HG02943 (cell line): ENCODE results near the gene CYFIP2.

Experiments used
- ATAC-seq: cut with Tn5 transposase; IDR thresholded peaks from one replicate; pipeline ENCODE4 v1.9.1; 2021; ENCODE audit warnings: mild to moderate bottlenecking, low read depth, moderate library complexity; ENCODE audit not compliant: unreplicated experiment

CYFIP2 gene

DNA sequence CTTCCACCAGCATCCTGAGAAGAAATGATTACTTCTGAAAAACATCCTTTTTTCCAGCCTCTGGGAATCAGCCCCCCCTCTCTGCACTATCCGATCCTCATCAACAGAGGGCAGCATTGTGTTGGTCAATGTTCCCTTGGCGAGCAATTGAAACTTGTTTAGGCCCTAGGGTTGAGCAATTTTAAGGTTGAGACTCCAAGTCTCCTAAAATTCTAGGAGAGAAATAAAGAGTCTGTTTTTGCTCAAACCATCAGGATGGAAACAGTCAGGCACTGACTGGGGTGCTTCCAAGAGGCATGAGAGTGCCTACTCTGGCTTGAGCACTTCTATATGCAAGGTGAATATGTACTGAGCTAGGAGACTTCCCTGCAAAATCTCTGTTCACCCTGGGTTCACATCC lies 12.4 kb upstream of the CYFIP2 start:
- peak; percentile 45 for ATAC-seq

DNA sequence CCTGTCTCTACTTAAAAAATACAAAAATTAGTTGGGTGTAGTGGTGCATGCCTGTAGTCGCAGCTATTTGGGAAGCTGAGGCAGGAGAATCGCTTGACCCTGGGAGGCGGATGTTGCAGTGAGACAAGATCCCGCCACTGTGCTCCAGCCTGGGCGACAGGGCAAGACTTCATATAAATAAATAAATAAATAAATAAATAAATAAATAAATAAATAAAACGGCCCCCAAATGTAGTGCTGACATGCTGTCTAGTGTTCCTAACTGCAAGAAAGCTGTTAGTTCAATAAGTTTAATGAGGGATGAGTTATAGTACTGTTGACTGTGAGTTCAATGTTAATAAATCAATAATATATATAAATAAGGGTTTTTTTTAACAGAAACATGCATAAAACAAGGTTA lies 7.5 kb upstream of the CYFIP2 start:
- no peak for ATAC-seq

DNA sequence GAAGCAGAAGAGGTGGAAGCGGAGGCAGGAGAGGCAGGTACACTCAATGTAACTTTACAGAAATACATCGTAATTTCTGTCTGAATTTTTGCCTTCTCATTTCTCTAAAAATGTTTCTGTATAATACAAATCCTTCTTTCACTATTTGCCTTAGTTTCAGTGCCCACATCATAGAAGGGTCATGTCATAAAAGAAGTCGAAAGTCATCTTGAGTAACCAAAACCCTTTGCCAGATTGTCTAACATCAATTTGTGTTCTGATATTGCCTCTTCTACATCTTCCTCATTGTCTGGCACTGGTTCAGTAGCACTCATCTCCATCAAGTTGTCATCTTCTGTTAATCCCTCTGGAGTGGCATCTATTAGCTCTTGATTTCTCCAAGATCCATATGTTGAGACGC lies 6.2 kb upstream of the CYFIP2 start:
- ATAC-seq, result no peak

DNA sequence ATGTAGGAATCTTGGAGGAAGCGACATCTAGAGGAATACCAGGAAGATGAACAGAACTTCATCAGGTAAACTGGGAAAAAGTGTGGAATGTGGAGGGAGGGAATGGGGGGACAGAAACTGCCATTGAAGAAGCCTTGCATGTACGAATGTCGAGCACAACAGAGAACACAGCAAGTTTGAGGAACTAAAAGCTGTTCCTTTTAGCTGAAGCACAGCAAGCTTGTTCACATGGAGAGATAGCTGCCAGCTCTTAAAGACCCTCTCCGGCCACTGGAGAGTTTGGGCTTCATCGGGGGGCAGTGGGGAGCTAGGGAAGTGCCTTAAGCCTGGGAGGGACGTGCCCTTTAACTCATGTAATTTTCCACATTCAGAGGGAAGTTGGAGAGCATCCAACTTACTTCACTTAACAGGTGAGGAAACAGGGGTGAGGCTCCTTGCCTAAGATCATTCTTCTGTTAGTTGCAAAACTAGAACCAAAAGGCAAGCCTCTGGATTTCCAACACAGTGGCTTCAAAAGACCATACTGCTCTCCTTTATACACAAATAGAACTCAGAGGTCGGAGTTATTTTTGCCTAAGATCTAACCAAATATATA lies 2.3 kb upstream of the CYFIP2 start:
- no peak for ATAC-seq

DNA sequence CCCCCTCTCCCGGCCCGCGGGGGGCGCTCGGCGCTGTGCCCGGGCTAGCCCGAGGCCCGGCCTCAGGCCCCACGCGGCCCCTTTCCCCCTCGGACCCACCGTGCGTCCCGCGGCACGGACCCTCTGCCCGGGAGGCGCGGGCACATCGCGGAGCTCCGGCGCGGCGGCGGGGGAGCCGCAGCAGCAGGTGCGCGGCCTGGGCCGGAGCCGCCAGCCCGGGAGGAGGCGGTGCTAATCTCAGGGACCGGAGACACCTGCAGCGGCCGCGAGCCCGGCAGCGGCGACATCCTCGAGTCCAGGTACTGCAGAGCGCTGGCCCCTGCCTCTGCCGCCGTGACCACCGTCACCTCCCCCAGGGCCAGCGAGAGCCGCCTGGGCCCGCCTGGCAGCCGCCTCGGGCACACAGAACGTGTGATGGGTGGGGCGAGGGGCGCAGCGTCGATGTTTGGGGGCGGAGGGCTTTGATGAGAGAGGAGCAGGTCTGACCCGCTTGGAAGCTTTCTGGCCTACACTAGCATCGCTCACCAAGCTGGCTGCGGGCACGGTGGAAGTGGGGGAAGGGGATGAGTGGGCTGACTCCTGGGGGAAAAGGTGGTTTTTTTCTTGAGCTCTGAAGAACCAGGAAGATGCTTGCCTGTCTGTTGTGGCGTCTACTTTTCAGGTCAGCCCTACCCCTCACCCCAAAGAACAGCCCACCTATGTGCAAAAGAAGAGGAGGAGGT lies 524 bp downstream of the CYFIP2 start:
- peak; percentile 31 for ATAC-seq

DNA sequence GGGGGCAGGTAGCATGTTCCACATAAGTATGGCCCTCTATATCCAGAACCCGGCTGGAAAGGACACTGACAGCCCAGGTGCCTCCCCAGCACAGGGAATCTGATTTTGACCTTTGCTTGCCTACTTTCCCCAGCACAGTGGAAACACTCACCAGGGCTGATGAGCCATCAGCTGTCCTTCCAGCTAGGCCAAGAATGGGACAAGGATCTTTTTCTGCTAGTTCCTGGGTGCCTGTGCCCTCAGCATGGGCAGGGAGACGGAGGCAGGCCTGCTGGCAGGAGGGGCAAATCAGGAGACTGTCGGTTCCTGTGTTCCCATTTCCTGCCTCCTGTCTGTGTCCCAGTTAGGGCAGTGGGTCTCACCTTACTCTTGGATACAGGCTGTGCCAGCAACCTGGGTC lies 1.1 kb downstream of the CYFIP2 start:
- no peak for ATAC-seq

DNA sequence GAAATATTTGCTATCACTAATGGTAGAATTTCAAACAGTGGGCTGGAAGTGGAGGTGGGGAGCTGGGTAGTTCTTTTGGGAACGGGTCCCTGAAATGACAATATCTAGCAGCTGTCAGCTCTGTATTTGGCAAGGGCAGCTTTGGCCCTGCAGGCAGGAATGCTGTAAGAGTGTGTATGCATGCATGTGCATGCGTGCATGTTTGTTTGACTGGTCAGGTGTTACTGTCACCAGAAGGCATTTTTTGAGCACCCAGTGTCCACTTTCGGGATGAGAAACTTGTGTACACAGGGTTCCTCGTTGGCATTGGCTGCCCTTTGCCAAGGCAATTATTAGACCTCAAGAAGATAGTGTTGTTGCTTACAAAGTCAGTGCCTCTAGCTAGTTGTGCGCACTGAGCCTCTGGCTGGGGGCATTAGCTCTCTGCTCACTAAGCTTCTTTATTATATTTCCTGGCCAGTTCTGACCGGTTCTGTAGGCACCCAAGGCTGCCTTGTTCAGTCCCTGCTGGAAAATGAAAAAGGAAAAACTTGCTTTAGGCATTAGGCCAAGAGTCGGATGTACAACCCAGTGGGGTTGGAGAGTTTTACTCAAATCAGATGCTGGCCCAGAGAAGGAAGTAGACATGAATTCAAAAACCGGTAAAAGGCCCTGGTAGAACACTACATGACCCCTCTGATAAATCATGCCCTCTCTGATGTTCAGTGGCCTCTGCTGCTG lies 2.0 kb downstream of the CYFIP2 start:
- ATAC-seq, result no peak

DNA sequence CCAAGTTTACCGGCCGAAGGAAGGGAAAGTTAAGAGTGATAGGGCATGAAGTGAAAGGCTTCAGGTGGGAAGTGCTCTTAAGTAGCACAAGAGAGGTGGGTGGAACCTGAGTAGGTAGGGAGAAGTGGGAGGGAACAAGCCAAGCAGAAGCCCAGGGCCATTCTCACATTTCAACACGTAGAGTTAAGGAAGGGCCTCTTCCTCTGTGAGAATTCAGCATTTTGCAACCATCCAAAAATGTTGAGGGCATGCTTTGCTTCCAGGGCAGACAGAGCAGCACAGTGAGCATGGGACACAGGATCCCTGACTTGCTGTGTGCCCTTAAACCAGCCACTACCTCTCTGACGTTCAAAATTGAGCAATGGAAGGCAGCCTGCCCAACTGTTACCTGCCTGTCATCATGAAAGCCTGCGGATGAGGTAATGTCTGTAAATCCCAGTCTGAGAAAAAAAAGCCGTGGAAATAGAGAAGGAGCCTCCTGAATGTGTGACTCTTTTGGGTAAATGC lies 3.3 kb downstream of the CYFIP2 start:
- no peak for ATAC-seq

DNA sequence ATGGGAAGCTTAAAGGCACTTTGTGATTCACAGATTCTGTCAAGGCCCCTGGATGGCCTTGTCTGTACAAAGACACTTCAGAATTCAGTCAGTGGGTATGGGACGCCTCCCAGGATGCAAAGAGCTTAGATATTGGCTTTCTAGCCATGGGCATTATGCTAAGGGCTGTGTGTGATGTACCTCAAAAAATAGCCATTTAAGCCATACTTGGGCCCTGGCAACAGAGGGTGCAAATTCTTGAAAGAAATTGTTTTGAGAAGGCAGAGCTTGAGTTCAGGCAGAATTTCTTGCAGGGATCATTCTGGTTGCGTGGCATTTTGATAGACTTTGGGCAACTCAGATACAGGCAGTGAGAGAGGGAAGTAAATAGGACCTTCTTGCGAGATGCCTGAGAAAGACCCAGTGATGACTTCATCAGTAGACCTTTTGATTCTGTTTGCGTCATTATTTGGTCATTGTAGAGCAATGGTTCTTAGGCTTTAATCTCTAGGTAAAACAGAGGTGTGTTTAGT lies 3.9 kb downstream of the CYFIP2 start:
- no peak for ATAC-seq

DNA sequence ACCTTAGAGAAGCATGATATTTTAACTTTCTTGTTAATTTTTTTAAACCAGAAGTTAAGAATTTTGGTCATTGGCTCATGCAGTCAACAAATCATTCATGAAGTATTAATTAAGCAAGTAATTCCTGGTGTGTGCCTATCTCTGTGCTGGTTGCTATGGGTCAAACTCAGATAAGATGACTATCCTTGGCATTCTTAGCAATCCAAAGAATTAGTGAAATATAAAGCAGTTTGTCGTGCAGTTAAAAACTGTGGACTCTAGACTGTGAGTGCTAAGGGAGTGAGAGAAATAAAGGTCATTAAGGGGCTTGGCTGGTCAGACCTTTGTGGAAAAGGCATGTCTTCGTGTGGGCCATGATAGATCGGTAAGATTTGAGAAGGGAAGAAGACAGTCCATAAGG lies 4.8 kb downstream of the CYFIP2 start:
- ATAC-seq, result no peak

DNA sequence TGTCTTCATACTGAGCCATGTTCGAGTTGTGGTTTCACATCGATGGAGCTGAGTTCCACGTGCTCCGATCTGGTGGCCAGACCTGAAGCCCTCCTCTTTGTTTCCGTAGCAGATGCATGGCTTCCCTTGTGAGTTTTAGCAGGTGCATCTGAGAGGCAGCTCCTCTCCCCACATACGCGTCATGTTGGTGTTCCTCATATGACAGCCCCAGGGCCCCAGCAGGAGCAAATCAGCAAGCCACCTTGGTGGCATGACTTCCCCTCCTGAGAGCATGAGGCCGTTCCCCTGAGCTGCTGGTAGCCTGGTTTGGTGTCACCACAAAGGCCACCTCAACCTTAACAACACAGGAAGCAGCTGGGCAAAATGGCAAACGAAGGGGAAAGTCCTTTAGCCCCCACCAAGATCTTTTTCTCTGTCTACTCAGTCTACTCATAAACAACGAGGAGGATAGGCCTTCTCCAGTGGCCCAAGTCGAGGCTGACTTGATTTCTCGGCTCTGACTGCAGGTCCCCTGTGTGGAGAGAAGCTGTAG lies 5.9 kb downstream of the CYFIP2 start:
- ATAC-seq, result peak; percentile 87

DNA sequence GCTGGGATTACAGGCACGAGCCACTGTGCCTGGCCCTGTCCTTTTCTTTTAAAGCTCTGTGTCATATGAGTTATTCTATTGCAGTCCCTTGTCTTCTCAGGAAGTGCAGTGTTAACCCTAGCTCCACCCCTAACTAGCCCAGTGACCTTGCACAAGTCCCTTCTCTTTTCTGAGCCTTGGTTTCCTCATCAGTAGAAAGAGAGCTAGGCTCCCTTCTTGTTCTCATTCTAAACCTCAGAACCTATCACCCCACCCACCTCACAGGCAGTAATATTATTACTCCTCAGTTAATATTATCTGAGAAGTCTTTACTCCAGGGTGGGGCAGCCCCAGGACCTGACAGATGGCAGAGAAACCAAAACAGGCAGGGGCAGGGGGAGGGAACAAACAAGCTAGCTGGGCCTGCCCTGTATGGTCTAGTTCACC lies 7.2 kb downstream of the CYFIP2 start:
- ATAC-seq, result peak; percentile 35

DNA sequence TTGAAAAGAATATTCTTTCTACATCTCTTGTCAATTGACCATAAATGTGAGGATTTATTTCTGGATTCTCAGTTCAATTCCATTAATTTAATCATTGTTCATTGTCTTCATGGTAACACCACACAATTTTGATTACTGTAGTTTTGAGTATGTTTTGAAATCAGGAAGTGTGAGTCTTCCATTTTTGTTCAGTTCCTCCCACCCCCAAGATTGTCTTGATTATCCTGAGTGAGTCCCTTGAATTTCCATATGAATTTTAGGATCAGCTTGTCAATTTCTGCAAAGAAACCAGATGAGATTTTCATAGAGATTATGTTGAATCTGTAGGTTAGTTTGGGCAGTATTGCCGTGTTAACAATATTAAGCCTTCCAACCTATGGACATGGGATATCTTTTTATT lies 9.5 kb downstream of the CYFIP2 start:
- no peak for ATAC-seq

DNA sequence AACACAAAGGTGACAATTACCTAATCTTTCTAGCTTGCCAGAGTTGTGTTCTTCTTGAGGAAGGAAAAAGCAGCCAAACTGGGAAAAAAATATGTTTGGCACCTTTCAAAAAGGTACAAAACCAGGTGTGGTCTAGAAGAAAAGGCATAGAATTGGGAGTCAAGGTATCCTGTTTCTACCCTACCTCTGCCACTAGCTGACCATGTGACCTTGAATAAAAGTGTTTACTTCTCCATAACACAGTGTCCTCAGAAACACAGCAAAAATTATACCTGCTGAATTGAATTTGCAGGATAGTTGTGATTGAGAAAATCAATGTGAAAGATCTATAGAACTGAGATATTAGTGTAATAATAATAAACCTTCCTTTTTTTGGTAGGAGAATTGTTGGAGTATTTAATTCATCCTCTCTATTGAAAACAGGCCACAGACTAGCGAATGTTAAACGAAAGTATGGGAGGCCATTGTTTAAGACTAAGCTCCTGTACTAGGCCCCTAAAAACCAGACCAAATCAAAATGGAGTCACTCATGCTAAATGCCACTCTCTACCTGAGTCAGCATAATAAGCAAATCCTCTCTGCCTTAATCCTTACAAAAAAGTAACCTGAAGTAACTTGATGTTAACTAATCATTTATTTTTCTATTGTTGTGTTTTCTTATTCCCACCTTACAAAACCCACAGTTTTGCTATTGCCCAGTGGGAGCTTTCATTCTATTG lies 12.6 kb downstream of the CYFIP2 start:
- ATAC-seq, result no peak

DNA sequence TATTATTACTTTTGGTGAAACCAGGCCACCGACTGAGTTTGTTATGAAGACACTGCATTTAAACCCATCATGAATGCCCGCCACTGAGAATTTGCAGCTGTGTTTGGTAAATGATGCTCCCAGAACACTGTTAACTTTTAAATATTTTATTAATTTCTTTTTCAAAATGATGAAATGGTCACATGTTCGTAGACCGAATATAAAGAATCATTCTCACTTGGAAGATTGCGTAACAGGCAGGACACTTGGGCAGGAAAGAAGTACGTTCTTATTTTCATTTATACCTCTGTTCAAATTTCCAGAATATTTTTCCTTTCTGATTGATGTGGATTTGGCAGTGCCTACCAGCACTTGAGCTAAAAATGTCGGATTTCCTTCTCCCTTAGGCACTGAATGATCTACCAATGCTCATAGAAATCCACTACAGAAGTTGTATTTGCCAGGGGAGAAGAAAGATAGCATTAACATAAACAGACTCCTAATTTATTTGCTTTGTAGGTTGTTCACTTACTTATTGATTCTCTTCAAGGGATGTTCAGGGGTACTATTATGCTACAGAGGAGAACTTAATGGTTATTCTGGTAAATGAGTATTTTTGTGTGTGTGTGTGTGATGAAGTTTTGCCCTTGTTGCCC lies 13.8 kb downstream of the CYFIP2 start:
- no peak for ATAC-seq

DNA sequence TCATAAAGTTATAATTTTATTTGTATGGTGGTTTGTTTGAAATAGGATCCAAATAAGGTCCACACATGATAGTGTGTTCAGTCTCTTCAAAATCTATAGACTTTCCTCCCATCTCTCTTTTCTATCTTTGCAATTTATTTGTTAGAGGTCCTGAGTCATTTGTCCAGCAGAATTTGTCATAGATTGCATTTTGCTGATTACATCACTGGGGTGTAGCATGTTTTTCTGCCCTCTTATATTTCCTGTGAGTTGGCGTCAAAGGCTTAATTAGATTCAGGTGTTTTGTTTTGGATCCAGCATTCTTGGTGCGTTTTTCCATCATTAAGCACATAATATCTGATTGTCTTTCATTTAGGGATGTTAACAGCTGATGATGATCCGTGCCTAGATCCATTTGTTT lies 15.0 kb downstream of the CYFIP2 start:
- ATAC-seq, result no peak

DNA sequence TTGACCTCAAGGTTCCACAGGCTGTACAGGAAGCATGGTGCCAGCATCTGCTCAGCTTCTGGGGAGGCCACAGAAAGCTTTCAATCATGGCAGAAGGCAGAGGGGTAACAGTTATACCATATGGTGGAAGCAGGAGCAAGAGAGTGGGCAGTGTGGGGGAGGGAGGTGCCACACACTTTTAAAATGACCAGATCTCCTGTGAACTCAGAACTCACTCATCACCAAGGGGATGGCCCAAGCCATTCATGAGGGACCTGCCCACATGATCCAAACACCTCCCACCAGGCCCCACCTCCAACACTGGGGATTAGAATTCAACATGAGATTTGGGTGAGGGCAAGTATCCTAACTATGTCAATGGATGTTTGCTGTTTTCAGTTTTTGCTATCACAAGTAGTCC lies 16.2 kb downstream of the CYFIP2 start:
- ATAC-seq, result no peak

DNA sequence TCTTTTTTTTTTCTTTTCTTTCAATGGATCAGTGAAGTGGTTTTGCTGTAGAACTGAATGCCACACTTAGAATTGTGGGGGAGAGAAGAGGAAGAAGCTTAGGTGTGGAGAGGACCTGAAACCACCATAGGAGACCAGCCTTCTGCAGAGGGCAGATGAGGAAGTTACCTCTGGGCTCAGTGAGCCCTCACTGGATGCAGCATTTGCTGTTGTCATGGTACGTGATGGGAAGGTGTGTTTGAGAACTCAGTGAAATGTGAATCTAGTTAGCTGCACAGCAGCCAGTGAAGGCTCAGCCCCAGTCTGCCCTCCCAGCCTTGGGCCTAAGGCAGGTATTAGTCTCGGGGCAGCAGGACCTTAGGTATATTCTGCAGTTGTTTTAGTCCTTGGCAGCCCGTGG lies 17.5 kb downstream of the CYFIP2 start:
- peak; percentile 97 for ATAC-seq

DNA sequence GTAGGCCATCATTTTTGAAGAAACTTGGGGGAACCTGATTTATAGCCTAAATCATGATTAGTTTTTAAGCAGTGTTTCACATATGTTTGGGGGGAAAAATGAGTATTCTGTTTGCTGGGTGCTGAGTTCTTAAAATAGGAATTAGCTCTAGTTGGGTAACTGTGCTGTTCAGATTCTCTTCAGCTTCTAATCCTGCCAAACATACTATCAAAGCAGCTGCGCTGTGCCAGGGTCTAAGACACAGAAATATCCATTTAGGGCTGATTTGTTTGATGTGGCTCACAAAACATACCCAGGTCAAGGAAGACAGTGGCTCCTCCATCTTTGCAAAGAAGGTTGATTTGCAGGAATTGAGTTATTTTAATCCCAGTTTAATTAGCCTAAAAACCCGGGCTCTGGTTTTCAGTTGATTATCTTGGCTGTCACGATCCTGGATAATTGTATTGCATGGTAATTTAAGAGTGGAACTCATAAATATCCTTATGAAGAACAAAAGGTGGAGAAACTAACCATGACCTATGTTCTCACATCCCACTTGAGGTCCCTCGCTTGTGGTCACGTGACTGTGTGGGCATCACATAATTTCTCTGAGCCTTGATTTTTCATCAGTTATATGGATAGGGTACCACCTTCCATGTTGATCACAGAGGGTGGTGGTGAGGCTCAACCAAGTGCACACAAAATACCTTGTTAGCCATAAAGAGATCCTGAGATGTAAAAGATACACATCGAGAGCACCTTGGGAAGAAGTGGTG lies 18.7 kb downstream of the CYFIP2 start:
- ATAC-seq, result no peak
